Subcutaneous abdominal adipose tissue (tissue), 5 donors: ENCODE data around the gene GNA12.
"Not testable (repeated sequence)": the region's sequence is repeated elsewhere in the genome, so short reads cannot be mapped to it uniquely, and the experiment has no call there.

Source experiments
- H3K27ac ChIP-seq: one replicate; pipeline ENCODE4 v1.7.0; 2013; ENCODE audit warnings: low read depth, mild to moderate bottlenecking, inconsistent platforms, low read length, moderate library complexity
- H3K27me3 ChIP-seq, 5 donors: one replicate each; pipeline ENCODE4 v1.7.0; 2013; ENCODE audit warnings: low read length in 5 of 5, inconsistent platforms in 1 of 5; ENCODE audit not compliant: control insufficient read depth in 5 of 5, insufficient read depth in 4 of 5
- H3K36me3 ChIP-seq, 5 donors: one replicate each; pipeline ENCODE4 v1.7.0; 2013; ENCODE audit warnings: low read length in 5 of 5; ENCODE audit not compliant: control insufficient read depth in 5 of 5, insufficient read depth in 5 of 5
- H3K4me1 ChIP-seq, 5 donors: one replicate each; pipeline ENCODE4 v1.7.0; 2013; ENCODE audit warnings: low read length in 5 of 5, mild to moderate bottlenecking in 3 of 5, moderate library complexity in 1 of 5; ENCODE audit not compliant: control insufficient read depth in 5 of 5, insufficient read depth in 5 of 5
- H3K4me3 ChIP-seq, 5 donors: one replicate each; pipeline ENCODE4 v1.7.0; 2013; ENCODE audit warnings: low read length in 5 of 5, low read depth in 1 of 5
- H3K9ac ChIP-seq, 5 donors: one replicate each; pipeline ENCODE4 v1.7.0; 2013; ENCODE audit warnings: low read length in 5 of 5, mild to moderate bottlenecking in 4 of 5, moderate library complexity in 3 of 5
- H3K9me3 ChIP-seq, 5 donors: one replicate each; pipeline ENCODE4 v1.7.0; 2013; ENCODE audit warnings: low read length in 5 of 5; ENCODE audit not compliant: control insufficient read depth in 5 of 5
- donor health status: healthy.
- donor health status: healthy.
- donor health status: healthy.
- donor health status: healthy.
- donor health status: healthy.

The GNA12 gene

DNA sequence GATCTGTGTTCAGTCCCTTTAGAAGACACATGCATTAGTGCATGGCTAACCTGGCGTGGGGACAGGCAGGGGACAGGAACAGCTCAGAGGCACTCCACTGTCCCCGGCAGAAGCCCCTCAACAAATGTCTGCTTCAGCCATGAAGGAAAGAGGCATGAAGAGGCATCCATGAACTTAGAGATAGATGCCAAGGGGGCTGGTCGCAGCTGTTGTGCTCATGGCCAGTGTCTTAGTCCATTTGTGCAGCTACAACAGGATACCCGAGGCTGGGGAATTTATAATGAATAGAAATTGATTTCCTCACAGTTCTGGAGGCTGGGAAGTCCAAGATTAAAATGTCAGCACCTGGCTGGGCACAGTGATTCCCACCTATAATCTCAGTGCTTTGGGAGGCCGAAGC, 14.5 kb upstream of the GNA12 start:
- peaks cover 0 to under 1% (median 0%) of the 10 kb centered on the region in 5 donors for H3K36me3 ChIP-seq
- H3K9me3 ChIP-seq, result no peaks in the 10 kb centered on the region
- no peak overlapping the region for H3K27ac ChIP-seq
- peaks cover 0 to 1% (median 0%) of the 10 kb centered on the region in 5 donors for H3K27me3 ChIP-seq
- peaks cover 7 to 14% (median 10%) of the 10 kb centered on the region in 5 donors for H3K4me1 ChIP-seq
- no peak overlapping the region for H3K9ac ChIP-seq
- no peak overlapping the region for H3K4me3 ChIP-seq

DNA sequence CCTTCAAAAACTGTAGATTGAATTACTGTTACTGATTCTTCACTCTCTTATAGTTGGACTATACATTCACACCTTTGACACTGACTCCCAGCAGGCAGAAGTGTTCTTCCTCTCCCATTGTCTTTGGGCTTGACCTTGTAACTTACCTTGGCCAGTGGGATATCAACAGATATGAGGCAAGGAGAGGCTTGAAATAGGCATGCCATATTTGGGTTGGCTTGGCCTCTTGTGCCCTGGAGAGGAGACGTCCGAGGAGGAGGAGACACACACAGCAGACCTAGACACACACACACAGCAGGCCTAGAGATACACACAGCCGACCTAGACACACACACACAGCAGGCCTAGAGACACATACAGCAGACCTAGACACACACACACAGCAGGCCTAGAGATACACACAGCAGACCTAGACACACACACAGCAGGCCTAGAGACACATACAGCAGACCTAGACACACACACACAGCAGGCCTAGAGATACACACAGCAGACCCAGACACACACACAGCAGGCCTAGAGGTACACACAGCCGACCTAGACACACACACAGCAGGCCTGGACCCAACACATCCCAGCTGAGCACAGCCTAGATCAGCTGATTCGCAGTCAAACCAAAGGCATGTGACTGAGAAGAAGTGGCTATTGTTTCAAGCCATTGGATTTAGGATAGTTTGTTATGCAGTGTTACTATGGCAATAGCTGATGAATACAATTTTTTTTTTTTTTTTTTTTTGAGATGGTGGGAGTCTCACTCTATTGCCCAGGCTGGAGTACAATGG, 12.5 kb upstream of the GNA12 start:
- H3K9me3 ChIP-seq, result no peaks in the 10 kb centered on the region
- no peak overlapping the region for H3K9ac ChIP-seq
- H3K4me1 ChIP-seq, result peaks cover 0 to 12% (median 10%) of the 10 kb centered on the region in 5 donors
- H3K36me3 ChIP-seq, result no peaks in the 10 kb centered on the region
- H3K27ac ChIP-seq, result no peak overlapping the region
- no peaks in the 10 kb centered on the region for H3K27me3 ChIP-seq
- no peak overlapping the region for H3K4me3 ChIP-seq

DNA sequence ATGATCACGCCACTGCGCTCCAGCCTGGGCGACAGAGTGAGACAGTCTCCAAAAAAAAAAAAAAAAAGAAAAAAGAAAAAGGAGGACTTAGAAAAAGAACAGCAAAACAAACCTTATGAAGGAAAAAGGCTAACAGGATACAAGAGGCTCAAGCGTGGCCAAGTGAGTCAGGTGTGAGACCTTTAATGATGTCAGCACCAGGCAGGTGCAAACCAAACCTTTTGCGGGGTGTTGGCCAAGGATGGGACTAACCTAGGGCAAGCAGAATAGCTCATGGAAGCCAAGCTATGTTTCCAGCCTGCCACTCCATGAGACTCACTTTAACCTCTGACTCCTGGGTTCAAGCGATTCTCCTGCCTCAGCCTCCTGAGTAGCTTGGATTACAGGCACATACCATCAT, 11.3 kb upstream of the GNA12 start:
- H3K4me3 ChIP-seq, result no peak overlapping the region
- H3K27ac ChIP-seq, result no peak overlapping the region
- H3K4me1 ChIP-seq, result peaks cover 0 to 12% (median 10%) of the 10 kb centered on the region in 5 donors
- no peaks in the 10 kb centered on the region for H3K36me3 ChIP-seq
- H3K27me3 ChIP-seq, result no peaks in the 10 kb centered on the region
- no peaks in the 10 kb centered on the region for H3K9me3 ChIP-seq
- no peak overlapping the region for H3K9ac ChIP-seq

GRCh38 chr7:2853552-2853951, 9.4 kb upstream of the GNA12 start:
- H3K27me3 ChIP-seq, H3K9ac ChIP-seq, H3K9me3 ChIP-seq, H3K4me3 ChIP-seq, H3K36me3 ChIP-seq: not testable (repeated sequence)
- Histone ChIP-seq H3K27ac (peak overlapping the region; percentile 70), H3K4me1 (peaks cover 0 to 12% (median 10%) of the 10 kb centered on the region in 5 donors)

- H3K4me1 ChIP-seq, result peaks cover 0 to 12% (median 10%) of the 10 kb centered on the region in 5 donors
- peak overlapping the region in 1 of 5 donors; percentile 56 for H3K9ac ChIP-seq
- H3K9me3 ChIP-seq, result no peaks in the 10 kb centered on the region
- no peaks in the 10 kb centered on the region for H3K27me3 ChIP-seq
- H3K4me3 ChIP-seq, result no peak overlapping the region
- no peaks in the 10 kb centered on the region for H3K36me3 ChIP-seq
- H3K27ac ChIP-seq, result peak overlapping the region; percentile 70
Measured at GRCh38 chr7:2853147-2853546, 9.0 kb upstream of the GNA12 start.

GRCh38 chr7:2851497-2851896, 7.4 kb upstream of the GNA12 start:
- no peaks in the 10 kb centered on the region for H3K27me3 ChIP-seq
- H3K27ac ChIP-seq, result no peak overlapping the region
- peaks cover 0 to 12% (median 10%) of the 10 kb centered on the region in 5 donors for H3K4me1 ChIP-seq
- H3K9me3 ChIP-seq, result no peaks in the 10 kb centered on the region
- no peak overlapping the region for H3K9ac ChIP-seq
- H3K36me3 ChIP-seq, result no peaks in the 10 kb centered on the region
- H3K4me3 ChIP-seq, result no peak overlapping the region

- H3K27ac ChIP-seq, result no peak overlapping the region
- H3K27me3 ChIP-seq, result no peaks in the 10 kb centered on the region
- no peaks in the 10 kb centered on the region for H3K9me3 ChIP-seq
- peaks cover 0 to 12% (median 10%) of the 10 kb centered on the region in 5 donors for H3K4me1 ChIP-seq
- no peak overlapping the region for H3K9ac ChIP-seq
- H3K4me3 ChIP-seq, result no peak overlapping the region
- H3K36me3 ChIP-seq, result no peaks in the 10 kb centered on the region
Measured at GRCh38 chr7:2849941-2850766, 6.0 kb upstream of the GNA12 start.

- Histone ChIP-seq H3K9me3 (no peaks in the 10 kb centered on the region), H3K9ac (peak overlapping the region in 1 of 5 donors; percentile 43), H3K4me1 (peaks cover 2 to 35% (median 33%) of the 10 kb centered on the region in 5 donors), H3K36me3 (no peaks in the 10 kb centered on the region), H3K27me3 (no peaks in the 10 kb centered on the region), H3K27ac (no peak overlapping the region), H3K4me3 (peak overlapping the region; percentile 55 to 79 (median 77))
Measured at GRCh38 chr7:2845034-2845592, 1.0 kb upstream of the GNA12 start.

- peaks cover 2 to 37% (median 35%) of the 10 kb centered on the region in 5 donors for H3K4me1 ChIP-seq
- peak overlapping the region; percentile 40 for H3K27ac ChIP-seq
- H3K4me3 ChIP-seq, result peak overlapping the region in 4 of 5 donors; percentile 70 to 81 (median 76)
- H3K27me3 ChIP-seq, result no peaks in the 10 kb centered on the region
- H3K9me3 ChIP-seq, result no peaks in the 10 kb centered on the region
- H3K9ac ChIP-seq, result peak overlapping the region in 4 of 5 donors; percentile 56 to 83 (median 67)
- no peaks in the 10 kb centered on the region for H3K36me3 ChIP-seq
Measured at GRCh38 chr7:2843711-2844152, 376 bp downstream of the GNA12 start.
